PC-9 (cell line): Measurements from ENCODE around the gene N4BP3.

ENCODE experiments used
- EZH2 ChIP-seq: fragments of 200-600 bp; sonication (generic); IDR thresholded peaks from 2 replicates; pipeline ENCODE4 v1.8.0; 2017; ENCODE audit warnings: antibody characterized with exemption, low read depth
- TF ChIP-seq, protein P1 (sequence below): fragments of 200-600 bp; sonication (generic); conservative IDR thresholded peaks from 2 replicates; pipeline ENCODE4 v1.6.1; 2017; ENCODE audit warnings: mixed run types, antibody characterized with exemption, mild to moderate bottlenecking, moderate library complexity

DNA sequence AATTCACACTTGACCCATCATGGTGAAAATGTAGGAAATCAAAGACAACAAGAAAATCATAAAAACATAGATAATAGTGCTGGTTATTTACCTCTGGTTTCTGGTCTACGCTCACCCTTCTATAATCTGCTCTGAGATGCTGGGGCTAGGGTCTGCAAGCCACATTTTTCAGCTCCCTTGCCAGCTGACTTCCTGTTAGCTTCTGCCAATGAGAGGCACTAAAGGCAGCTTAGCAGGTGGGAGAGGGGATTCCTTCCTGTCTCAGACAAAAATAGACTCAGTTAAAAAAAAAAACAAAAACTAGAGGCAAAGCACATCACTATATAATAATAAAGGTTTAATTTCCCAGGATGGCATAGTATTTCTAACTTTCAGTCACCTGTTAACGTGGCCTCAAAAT is 20.2 kb upstream of the N4BP3 start:
- TF ChIP-seq, protein P1, sequence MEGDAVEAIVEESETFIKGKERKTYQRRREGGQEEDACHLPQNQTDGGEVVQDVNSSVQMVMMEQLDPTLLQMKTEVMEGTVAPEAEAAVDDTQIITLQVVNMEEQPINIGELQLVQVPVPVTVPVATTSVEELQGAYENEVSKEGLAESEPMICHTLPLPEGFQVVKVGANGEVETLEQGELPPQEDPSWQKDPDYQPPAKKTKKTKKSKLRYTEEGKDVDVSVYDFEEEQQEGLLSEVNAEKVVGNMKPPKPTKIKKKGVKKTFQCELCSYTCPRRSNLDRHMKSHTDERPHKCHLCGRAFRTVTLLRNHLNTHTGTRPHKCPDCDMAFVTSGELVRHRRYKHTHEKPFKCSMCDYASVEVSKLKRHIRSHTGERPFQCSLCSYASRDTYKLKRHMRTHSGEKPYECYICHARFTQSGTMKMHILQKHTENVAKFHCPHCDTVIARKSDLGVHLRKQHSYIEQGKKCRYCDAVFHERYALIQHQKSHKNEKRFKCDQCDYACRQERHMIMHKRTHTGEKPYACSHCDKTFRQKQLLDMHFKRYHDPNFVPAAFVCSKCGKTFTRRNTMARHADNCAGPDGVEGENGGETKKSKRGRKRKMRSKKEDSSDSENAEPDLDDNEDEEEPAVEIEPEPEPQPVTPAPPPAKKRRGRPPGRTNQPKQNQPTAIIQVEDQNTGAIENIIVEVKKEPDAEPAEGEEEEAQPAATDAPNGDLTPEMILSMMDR: no peak
- no peak for TF ChIP-seq EZH2
